T47D (cell line): ENCODE measurements around the gene SCUBE3.

Experiments used
- DNase-seq, 2 experiments: peaks; one replicate each; pipeline versions ENCODE4 v3.0.0 to v3.0.0-alpha.2; 2011 to 2012; ENCODE audit warnings: low read depth in 1 of 2, low spot score in 1 of 2
- JUND ChIP-seq: IDR thresholded peaks from 2 replicates; pipeline ENCODE4 v1.6.1; 2012; ENCODE audit warnings: low read depth
- in situ Hi-C: cut with HindIII; loops from 2 replicates; pipeline ENCODE4 v1.10.0; 2016; ENCODE audit warnings: low sequenced_read_pairs, low pct_unique_long_range_greater_than_20kb

Gene SCUBE3

DNA sequence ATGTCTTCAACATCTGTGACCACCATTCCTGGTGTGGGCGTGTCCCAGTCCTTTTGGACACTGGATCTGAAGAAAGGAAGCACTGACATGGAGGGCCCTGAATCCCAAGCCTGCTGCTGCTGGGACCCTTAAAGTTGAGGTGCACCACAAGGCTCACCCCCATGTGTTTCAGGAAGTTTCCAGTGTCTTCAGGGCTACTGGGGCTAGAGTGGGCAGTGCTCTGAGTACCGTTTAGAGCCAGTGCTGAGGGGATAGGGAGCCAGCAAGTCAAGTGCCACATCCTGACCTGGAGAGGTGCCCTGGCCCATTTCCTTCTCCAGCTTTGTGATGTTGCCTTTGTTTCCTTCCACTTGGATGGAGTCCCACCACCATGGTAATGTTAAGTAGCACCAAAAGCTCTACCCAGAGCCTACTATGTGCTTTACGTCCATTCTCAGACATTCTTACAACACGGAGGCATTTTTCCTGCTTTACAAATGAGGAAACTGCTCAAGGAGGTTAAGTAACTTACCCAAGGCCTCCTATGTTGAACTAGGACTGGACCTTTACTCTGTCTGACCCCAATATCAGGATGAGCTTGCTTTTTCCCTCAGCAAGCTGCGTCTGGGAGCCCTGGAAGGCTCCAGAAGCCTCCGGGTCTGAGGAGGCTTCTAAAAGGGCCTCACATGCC, 83.3 kb downstream of the SCUBE3 start:
- TF ChIP-seq JUND, result no peak
- DNase-seq, result no peak
- in situ Hi-C loops, result no loop called here

DNA sequence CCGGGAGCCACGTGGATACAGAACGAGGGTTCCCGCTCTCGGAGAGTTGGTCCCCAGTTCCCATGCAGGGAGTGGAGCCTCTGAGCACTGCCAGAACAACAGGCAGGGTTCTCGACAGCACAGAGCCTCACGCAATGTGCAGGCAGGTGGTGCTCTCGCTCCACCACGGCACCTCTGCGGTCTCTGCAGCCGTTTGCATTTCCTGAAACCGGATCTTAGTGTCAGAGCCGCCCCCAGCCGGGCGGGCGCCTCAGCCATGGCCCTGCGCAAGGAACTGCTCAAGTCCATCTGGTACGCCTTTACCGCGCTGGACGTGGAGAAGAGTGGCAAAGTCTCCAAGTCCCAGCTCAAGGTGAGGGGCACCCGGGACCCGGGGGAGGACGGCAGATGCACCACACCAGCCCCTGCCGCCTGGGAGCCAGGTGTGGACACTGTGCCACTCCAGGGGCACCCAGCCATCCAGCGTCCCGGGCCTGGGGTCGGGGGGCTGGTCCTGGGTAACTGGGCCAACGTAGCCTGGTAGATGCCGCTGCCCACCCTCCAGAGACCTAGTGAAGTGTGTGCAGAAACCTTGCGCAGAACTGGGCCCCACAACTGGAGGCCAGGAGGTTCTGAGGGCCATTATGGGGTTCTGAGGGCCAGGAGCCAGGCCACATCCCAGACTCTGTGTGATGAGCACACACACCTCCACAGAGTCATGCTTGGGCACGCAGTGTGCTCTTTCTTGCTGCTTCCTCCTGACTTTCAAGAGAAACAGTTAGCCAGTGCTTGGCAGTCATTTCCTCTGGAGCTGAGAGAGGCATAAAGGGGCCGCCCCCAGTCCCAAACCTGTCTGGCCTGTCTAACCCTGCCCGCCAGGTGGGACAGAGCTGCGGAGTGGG, 84.1 kb downstream of the SCUBE3 start, which contains the start of gene DEF6:
Gene DEF6, plus strand, starts transcription at position 218 of the 881 bp plus-strand sequence. Its CDS starts 39 bp downstream, at position 257.
- peak; percentile 93 to 94 for DNase-seq
- in situ Hi-C loops, result no loop called here
- no peak for TF ChIP-seq JUND

DNA sequence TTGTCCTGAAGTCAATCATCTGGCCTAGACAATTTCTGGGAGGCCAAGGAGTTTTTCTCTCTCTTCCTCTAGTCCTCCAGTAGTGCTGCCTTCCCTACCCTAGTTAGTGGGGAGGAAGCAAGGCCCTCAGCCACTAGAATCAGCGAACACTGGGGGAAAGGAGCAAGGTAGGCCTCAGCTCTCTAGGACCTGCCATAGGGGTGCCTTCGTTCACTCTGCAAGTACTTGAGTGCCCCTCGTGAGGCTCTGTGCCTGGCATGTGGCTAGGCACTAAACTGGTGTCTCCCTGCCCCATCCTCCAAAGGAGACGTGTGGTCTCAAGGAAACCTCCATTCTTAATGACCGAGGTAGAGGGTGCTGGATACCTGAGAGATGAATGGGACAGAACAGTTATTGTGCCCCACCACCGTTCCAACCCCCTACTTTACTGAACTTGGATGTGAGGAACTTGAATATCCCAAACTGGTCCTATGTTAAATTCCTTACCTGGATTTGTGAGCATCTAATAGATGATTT, 84.9 kb downstream of the SCUBE3 start:
- DNase-seq, result no peak
- in situ Hi-C loops, result no loop called here
- TF ChIP-seq JUND, result no peak

DNA sequence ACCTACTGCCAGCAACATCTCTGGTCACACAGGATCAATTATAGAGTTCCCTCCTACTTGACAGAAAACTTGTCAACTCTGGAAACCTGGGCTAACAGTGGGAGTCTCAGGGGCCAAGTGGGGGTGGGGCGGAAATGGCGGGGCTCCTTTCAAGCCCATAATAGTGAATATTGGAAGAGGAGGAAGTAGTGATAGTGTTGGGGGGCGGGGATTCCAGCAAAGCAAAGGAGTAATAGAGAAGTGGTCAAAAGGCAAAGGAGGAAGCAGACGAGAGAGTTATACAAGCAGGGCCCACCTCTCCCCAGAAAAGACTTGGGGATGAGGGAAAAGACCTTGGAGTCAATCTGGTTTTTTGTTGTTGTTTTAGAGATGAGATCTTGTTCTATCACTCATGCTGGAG, 85.9 kb downstream of the SCUBE3 start:
- in situ Hi-C loops, result no loop called here
- DNase-seq, result no peak
- no peak for TF ChIP-seq JUND

DNA sequence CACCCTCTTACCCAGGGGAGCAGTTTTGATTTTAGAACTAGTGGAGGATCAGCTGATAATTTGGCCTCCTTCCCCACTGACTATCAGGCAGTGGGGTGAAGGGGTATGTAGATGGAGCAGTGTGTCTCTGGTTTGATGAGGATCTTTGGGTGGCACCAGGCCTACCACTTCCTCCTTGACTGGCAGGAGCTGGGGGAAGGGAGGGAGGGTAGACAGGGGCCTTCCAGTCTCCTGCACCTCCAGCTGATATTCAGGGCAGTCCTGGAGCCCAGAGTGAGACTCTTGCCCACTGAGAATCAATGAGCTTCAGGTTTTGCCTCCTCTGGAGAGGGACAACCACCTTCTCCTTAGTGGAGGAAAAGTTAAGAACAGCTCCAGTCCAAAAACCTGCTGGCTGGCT, 87.1 kb downstream of the SCUBE3 start:
- TF ChIP-seq JUND, result no peak
- in situ Hi-C loops, result no loop called here
- no peak for DNase-seq
